GM18873 (cell line): ENCODE data around the gene FAM219B.
"Not testable (repeated sequence)": the region's sequence is repeated elsewhere in the genome, so short reads cannot be mapped to it uniquely, and the experiment has no call there.

ENCODE experiments used
- ATAC-seq: cut with Tn5 transposase; IDR thresholded peaks from one replicate; pipeline ENCODE4 v1.9.1; 2021; ENCODE audit warnings: mild to moderate bottlenecking, moderate library complexity, moderate number of reproducible peaks; ENCODE audit not compliant: unreplicated experiment, low FRiP score

FAM219B gene, protein sequence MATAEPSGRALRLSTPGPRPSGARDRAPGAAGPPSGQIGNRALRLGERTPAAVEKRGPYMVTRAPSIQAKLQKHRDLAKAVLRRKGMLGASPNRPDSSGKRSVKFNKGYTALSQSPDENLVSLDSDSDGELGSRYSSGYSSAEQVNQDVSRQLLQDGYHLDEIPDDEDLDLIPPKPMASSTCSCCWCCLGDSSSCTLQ

DNA sequence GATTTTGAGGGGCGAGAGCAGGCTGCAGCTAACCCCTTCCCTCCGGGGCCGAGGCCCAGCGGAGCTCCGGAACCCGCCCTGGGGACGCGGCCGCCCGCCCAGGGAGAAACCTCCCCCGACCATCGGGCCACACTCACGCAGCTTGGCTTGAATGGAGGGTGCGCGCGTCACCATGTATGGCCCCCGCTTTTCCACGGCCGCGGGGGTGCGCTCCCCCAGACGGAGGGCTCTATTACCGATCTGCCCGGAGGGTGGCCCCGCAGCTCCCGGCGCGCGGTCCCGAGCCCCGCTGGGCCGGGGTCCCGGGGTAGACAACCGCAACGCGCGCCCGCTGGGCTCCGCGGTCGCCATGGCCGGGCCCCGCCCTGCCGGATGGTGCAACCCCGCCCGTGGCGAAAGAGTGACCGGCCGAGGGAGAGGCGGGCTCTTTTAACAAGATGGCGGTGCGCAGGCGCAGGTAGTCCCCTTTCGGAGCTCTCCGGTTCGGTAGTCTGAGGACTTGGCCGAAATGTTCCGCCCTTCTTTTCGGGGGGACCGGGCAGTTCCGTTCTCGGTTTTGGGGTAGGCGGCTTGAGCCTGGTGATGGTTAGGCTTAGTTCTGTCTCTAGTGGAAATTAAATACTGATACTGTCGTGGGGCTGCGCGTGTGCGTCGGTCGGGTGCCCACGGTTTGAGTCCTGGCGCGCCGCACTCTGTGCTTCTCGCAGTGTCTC, at the start of gene FAM219B:
FAM219B (minus strand) TSS at position 402 of the 713 bp plus-strand sequence; CDS start at position 351, 51 bp downstream.
- peak; percentile 73 for ATAC-seq

GRCh38 chr15:74955796-74956647, 49.4 kb upstream of the FAM219B start:
- ATAC-seq, result no peak

GRCh38 chr15:74955017-74955416, 48.4 kb upstream of the FAM219B start:
- ATAC-seq, result no peak

- ATAC-seq, result no peak
These were observed 47.9 kb upstream of the FAM219B start for GRCh38 chr15:74954515-74954914.

- no peak for ATAC-seq
These were observed 44.4 kb upstream of the FAM219B start for GRCh38 chr15:74951006-74951405.

GRCh38 chr15:74950078-74950908, 43.6 kb upstream of the FAM219B start:
- ATAC-seq, result no peak

DNA sequence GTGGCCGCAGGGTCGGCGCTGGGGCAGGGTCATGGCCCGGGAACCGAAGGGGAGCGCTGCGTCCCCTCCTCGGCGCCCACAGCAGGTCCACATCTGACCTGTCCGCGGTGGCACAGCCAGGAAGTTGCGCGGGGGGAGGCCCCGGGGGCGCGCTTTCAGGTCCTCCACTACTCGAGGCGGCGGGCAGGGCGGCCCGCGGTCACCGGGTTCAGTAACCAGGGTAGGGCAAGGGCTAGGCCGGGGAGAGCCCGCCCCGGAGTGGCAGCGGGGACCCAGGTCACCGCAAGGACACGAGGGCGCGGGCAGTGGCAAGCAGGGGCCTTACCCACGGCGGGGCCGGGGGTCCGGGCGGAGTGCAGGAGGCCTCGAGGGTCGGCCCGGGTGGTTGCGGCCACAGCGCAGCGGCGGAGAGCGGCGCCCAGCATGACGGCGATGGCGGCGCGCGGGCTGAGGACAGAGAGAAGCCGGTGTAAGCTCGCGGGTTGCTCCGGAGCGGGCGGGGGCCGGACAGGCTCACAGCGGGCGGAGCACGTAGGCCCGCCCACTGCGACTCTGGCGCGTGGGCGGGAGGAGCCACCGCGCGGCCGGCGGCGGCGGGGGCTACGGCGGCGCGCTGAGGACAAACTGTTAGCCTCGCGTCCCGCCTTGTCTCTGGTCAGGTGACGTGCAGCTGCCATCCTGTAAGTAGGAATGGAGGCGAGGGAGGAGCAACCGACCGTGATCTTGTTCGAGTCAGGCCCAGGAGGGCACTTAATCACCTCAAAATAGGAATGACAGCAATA, 31.1 kb upstream of the FAM219B start, which contains the start of gene COX5A:
COX5A (minus strand) TSS at position 484 of the 782 bp plus-strand sequence; CDS start at position 425, 59 bp downstream.
- peak; percentile 69 for ATAC-seq

- ATAC-seq, result no peak
These were observed 30.6 kb upstream of the FAM219B start for GRCh38 chr15:74937272-74937589.

GRCh38 chr15:74935193-74935592, 28.5 kb upstream of the FAM219B start:
- not testable (repeated sequence) for ATAC-seq

DNA sequence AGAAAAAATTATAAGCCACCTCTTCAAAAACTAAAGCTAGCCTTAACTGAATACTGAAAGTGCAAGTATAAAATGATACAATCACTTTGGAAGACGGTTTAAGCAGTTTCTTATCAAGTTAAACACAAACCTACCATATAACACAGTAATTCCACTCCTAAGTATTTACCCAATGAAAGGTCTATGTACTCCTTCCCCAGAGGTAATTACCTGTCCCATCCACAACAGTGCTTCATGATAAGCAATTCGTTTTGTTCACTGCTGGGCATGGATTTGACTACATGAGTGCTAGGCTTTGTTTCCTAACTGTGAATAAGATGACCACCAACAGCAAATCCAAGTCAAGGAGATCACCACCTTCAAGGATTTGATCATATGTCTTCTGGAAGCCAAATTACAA, 26.9 kb upstream of the FAM219B start:
- no peak for ATAC-seq

- no peak for ATAC-seq
These were observed 22.1 kb upstream of the FAM219B start for GRCh38 chr15:74928771-74929198.

GRCh38 chr15:74924525-74924924, 17.9 kb upstream of the FAM219B start:
- no peak for ATAC-seq

- ATAC-seq, result no peak
These were observed 13.8 kb upstream of the FAM219B start for GRCh38 chr15:74920456-74920855.

GRCh38 chr15:74917676-74918075, 11.0 kb upstream of the FAM219B start:
- no peak for ATAC-seq

DNA sequence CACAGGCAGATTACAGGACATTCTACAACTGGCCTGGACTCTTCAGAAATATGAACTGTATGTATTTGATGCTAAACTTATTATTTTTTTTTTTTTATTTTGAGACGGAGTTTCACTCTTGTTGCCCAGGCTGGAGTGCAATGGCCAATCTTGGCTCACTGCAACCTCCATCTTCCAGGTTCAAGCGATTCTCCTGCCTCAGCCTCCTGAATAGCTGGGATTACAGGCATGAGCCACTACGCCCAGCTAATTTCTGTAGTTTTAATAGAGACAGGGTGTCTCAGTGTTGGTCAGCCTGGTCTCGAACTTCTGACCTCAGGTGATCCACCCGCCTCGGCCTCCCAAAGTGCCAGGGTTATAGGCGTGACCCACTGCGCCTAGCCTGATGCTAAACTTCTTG, 7.1 kb upstream of the FAM219B start:
- ATAC-seq, result not testable (repeated sequence)

DNA sequence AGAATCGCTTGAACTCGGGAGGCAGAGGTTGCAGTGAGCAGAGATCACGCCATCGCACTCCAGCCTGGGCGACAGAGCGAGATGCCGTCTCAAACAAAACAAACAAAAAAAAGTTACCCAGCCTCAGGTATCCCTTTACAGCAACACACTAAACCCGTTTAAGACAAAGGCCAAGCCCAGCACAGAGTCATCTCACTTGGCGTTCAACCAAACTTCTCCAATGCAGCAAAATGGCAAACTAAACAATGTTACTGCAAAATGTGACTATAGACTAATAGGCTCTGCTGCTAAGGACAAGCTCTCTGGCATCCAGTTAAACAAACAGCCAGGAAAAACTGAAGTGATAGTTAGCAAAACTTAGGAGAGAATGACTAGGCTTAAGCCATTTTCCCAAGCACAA, 6.4 kb upstream of the FAM219B start:
- ATAC-seq, result no peak

DNA sequence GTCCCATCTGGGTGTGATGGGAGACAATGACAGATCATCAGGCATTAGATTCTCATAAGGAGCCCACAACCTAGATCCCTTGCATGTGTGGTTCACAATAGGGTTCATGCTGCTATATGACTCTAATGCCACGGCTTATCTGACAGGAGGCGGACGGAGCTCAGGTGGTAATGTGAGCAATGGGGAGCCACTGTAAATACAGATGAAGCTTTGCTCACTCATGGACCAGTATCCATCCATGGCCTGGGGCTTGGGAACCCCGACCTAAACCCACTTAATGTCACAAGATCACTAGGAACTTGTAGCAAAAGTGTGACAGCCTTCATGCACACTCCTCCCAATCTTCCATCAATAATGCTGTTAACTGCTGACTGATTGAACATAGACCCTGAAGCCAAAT, 2.0 kb upstream of the FAM219B start:
- no peak for ATAC-seq

GRCh38 chr15:74907163-74907870, 666 bp upstream of the FAM219B start:
- no peak for ATAC-seq

DNA sequence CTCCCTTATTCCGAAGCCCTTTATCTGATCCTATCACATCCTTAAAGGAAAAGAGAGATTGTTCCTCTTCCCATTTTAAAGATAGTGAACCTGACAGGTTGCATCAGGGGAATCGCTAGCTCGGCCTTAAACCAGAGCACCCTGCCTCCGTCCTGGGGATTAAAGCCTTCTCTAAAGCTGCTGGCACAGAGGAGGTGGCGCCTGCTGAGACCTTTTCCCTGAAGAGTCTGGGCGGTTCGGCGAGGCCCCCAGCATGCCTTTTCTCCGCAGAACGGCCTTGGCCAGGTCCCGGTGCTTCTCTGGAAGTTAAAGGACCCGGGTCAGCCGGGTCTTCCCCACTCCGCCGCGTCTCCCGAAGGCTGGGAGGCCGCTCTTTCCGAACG, 593 bp downstream of the FAM219B start:
- no peak for ATAC-seq
